GM12873 (cell line): ENCODE results near the gene BCAR3.

Experiments
- CTCF ChIP-seq: IDR thresholded peaks from 2 replicates; pipeline ENCODE4 v1.5.1; 2012; ENCODE audit warnings: low read depth, mild to moderate bottlenecking, moderate library complexity, low read length, control low read depth; ENCODE audit not compliant: insufficient read depth; ENCODE audit errors: missing control alignments

The BCAR3 gene

DNA sequence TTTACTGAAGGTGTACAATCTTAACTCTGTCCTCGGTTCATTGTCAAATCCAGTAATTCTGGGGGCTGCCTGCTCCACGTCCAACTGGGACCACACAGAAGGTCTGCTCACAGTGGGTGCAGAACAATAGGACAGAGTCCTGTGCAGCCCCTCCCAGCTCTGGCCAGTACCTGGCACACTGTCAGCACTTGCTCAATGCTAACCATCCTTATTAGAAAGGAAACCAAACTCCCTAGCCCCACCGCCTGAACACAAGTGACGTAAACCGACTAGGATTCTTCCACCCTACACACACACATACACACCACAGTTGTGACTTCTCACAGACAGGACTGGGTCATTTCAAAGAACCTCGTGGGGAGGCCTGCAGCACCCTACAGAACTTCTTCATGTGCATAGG is 5.2 kb downstream of the BCAR3 start:
- TF ChIP-seq CTCF = no peak

GRCh38 chr1:93675931-93676330 is 5.7 kb downstream of the BCAR3 start:
- TF ChIP-seq CTCF = no peak

DNA sequence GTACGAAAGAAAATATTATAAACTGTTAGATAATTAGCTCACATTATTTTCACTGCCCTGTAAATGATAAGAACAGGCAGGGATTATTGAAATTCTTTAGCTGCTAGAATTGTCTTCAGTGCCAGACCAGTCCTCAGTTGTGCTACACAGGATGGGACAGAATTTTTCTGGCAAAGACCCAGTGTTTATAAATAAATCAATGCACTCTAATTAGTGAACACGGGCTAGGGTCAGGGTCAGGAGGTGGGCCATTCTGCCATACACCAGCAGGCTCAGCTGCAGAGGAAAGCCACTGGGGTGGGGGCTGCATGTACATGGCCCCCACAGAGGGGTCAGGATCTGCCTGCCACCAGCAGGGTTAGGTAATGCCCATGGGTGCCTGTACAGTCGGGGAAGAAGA is 6.4 kb downstream of the BCAR3 start:
- no peak for TF ChIP-seq CTCF

GRCh38 chr1:93673163-93673829 is 8.3 kb downstream of the BCAR3 start:
- TF ChIP-seq CTCF = no peak

GRCh38 chr1:93672477-93673162 is 9.0 kb downstream of the BCAR3 start:
- TF ChIP-seq CTCF = no peak

DNA sequence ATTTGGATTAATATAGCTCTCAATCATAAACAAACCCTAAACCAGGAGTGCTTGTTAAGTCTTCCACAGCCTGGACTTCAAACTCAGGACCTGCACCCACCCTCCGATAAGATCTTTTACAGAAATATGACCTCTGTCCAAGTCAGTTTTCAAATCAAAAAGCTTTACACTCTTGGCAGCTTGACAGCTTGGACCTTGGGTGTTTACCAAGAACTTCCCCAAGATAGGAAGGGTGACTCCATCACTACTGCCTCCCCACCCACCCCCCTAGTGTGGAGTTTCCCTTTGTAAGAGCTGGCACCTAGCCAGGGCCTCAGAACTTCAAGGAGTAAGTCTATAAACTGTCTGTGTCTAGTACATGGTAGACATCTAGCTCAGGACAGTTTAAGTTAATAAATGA is 9.6 kb downstream of the BCAR3 start:
- no peak for TF ChIP-seq CTCF

DNA sequence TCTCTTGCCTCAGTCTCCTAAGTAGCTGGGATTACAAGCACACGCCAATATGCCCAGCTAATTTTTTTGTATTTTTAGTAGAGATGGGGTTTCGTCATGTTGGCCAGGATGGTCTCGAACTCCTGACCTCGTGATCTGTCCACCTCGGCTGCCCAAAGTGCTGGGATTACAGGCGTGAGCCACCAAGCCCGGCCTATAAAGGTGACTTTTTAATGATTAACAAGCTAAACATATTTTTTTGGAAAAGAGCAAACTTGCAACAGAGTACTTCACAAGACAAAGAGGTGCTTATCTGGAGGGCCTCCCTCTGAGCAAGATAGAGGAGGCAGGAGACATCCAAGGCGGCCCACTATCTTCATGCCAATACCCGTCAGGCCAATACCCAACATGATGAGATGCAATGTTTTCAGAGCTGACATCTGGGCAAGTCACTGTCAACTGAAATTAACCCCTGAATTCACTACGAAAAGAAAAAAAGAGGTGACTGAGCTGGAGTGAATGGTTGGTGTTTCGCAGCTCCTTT is 10.5 kb downstream of the BCAR3 start:
- no peak for TF ChIP-seq CTCF
